Measurements from ENCODE around the gene EPHB1.
"Not testable (repeated sequence)": the region's sequence is repeated elsewhere in the genome, so short reads cannot be mapped to it uniquely, and the experiment has no call there.

EPHB1 gene

GRCh38 chr3:134959516-134959915 is 164.5 kb downstream of the EPHB1 start:
- DNase-seq: no peak

GRCh38 chr3:134964226-134964625 is 169.2 kb downstream of the EPHB1 start:
- no peak for DNase-seq

GRCh38 chr3:134965865-134966481 is 170.9 kb downstream of the EPHB1 start:
- no peak for DNase-seq

GRCh38 chr3:134970895-134971294 is 175.8 kb downstream of the EPHB1 start:
- DNase-seq: no peak

- no peak for DNase-seq
Observed at GRCh38 chr3:134971306-134971705, 176.2 kb downstream of the EPHB1 start.

GRCh38 chr3:134971907-134972306 is 176.8 kb downstream of the EPHB1 start:
- DNase-seq: not testable (repeated sequence)

GRCh38 chr3:134972836-134973455 is 177.9 kb downstream of the EPHB1 start:
- DNase-seq: no peak

GRCh38 chr3:134974624-134975023 is 179.6 kb downstream of the EPHB1 start:
- no peak for DNase-seq

- DNase-seq: no peak
Observed at GRCh38 chr3:134976948-134977347, 181.9 kb downstream of the EPHB1 start.

GRCh38 chr3:134978658-134979057 is 183.6 kb downstream of the EPHB1 start:
- no peak for DNase-seq

GRCh38 chr3:134985864-134986715 is 191.0 kb downstream of the EPHB1 start:
- DNase-seq: no peak

GRCh38 chr3:134988666-134989065 is 193.6 kb downstream of the EPHB1 start:
- no peak for DNase-seq

GRCh38 chr3:134991003-134991402 is 195.9 kb downstream of the EPHB1 start:
- DNase-seq: no peak

GRCh38 chr3:134991472-134992010 is 196.5 kb downstream of the EPHB1 start:
- no peak for DNase-seq

- no peak for DNase-seq
Observed at GRCh38 chr3:134992180-134992579, 197.1 kb downstream of the EPHB1 start.

GRCh38 chr3:134992586-134992985 is 197.5 kb downstream of the EPHB1 start:
- no peak for DNase-seq

GRCh38 chr3:134993011-134993410 is 198.0 kb downstream of the EPHB1 start:
- DNase-seq: no peak

GRCh38 chr3:134998158-134998557 is 203.1 kb downstream of the EPHB1 start:
- DNase-seq: no peak

- no peak for DNase-seq
Observed at GRCh38 chr3:134998855-134999254, 203.8 kb downstream of the EPHB1 start.

- no peak for DNase-seq
Observed at GRCh38 chr3:135000465-135000864, 205.4 kb downstream of the EPHB1 start.

- DNase-seq: not testable (repeated sequence)
Observed at GRCh38 chr3:135005616-135006015, 210.6 kb downstream of the EPHB1 start.

GRCh38 chr3:135007607-135008006 is 212.5 kb downstream of the EPHB1 start:
- no peak for DNase-seq

GRCh38 chr3:135008326-135008725 is 213.3 kb downstream of the EPHB1 start:
- no peak for DNase-seq

- no peak for DNase-seq
Observed at GRCh38 chr3:135009014-135009413, 214.0 kb downstream of the EPHB1 start.
